ENCODE results near the gene GNG4.
"Not testable (repeated sequence)": the region's sequence is repeated elsewhere in the genome, so short reads cannot be mapped to it uniquely, and the experiment has no call there.

GNG4 gene

DNA sequence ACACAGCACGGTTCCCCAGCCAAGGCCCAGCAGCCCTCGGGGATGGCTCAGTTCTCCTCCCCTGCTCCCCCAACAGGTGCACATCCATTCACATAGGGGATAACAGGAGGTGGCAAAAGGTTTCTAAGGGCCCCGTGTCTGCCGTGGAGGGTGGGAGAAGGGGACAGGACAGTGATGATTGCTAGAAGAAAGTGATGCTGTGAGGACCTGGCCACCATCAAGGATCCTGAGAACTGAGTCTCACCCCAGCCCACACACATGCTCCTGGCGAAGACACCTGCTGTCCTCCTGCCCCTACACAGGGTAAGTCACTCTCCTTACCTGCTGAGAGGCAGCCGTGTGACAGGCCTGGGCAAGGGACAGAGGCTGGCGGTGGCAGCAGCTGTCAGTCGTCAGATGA lies 54.5 kb downstream of the GNG4 start:
- H3K4me3 ChIP-seq (ENCODE audit: low read length), result no peak overlapping the region
- DNase-seq (ENCODE audit: low read depth, low spot score), result no peak

DNA sequence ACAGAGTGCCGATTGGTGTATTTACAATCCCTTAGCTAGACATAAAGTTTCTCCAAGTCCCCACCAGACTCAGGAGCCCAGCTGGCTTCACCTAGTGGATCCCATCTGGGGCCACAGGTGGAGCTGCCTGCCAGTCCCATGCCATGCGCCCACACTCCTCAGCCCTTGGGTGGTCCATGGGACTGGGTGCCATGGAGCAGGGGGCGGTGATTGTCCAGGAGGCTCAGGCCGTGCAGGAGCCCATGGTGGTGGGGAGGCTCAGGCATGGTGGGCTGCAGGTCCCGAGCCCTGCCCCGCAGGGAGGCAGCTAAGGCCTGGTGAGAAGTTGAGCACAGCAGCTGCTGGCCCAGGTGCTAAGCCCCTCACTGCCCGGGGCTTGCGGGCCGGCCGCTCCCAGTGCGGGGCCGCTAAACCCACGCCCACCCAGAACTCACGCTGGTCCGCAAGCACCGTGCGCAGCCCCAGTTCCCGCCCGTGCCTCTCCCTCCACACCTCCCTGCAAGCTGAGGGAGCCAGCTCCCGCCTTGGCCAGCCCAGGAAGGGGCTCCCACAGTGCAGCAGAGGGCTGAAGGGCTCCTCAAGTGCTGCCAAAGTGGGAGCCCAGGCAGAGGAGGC lies 55.2 kb downstream of the GNG4 start:
- H3K4me3 ChIP-seq (ENCODE audit: low read length); DNase-seq (ENCODE audit: low read depth, low spot score): not testable (repeated sequence)

DNA sequence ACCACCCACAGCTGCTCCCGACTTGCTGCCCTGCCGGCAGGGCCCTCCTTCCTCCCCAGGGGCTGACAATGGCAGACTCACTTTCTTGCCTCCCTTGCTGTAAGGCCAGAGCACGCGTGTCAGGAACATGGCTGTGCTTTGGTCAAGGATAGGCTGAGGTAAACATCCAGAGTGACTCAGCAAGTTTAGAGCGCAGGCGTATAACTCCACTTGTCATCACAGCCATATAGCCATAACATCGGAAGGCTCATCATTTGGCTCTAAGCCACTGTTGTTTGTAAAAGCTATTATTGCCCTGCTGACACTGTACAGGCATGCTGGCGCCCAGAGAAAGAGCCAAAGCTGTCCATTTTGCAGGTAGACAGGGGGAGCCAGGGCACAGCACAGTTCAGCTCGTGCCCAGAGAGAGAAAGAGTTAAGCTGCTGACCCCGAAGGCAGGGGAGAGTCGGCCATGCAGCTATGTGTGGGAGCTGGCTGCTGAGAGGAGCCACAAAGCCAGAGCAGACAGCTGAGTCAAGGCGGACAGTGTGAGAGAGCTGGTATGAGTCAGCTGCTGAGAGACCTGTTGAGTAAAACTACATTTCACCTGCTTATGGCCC lies 60.6 kb downstream of the GNG4 start:
- no peak for DNase-seq (ENCODE audit: low read depth, low spot score)
- no peak overlapping the region for H3K4me3 ChIP-seq (ENCODE audit: low read length)

DNA sequence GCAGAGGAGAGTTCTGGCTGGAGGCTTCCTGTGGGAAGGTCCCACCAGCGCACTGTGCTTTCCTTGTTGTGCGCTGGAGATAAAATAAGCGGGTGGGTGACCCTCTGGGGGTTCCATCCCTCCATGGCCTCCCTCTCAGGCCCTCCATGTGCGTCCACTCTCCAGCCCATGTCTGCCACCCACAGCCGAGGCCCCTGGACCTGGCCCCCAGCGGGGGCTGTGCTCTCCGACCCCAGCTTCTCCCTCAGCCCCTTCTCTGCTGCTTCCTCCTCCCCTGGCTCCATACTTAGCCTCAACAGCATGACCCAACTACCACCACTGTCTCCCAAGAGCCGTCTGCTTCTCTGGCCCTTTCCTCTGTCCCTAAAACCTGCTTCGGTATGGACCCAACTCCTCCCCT lies 61.4 kb downstream of the GNG4 start:
- H3K4me3 ChIP-seq (ENCODE audit: low read length), result no peak overlapping the region
- no peak for DNase-seq (ENCODE audit: low read depth, low spot score)

DNA sequence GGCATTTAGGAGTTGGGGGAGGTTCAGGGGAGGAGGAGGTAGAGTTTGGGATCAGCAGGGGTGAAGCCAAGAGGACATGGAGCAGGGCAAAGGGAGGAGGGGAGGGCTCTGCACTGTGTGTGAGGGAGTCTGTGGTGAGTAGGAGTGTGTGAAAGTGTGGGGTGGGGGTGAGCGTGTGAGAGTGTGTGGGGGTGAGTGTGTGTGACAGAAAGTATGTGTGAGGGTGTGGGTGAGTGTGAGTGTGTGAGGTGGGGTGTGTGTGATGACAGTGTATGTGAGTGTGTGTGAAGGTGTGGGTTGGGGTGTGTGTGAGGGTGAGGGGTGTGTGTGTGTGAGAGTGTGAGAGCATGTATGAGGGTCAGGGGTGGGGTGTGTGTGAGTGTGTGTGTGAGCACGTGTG lies 62.6 kb downstream of the GNG4 start:
- H3K4me3 ChIP-seq (ENCODE audit: low read length), result no peak overlapping the region
- DNase-seq (ENCODE audit: low read depth, low spot score), result no peak

DNA sequence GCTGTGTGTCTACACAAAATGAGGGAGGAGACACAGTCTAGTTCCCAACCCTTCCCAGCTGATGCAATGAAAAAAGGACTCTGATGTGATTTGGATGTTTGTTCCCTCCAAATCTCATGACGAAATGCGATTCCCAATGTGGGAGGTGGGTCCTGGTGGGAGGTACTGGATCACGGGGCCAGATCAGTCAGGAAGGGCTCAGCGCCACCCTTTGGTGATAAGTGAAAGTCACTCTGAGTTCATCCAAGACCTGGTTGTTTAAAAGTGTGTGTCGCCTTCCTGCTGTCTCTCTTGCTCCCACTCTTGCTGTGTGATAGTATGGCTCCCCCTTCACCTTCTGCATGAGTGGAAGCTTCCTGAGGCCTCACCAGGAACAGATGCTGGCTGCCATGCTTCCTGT lies 63.2 kb downstream of the GNG4 start:
- no peak for DNase-seq (ENCODE audit: low read depth, low spot score)
- H3K4me3 ChIP-seq (ENCODE audit: low read length), result no peak overlapping the region

DNA sequence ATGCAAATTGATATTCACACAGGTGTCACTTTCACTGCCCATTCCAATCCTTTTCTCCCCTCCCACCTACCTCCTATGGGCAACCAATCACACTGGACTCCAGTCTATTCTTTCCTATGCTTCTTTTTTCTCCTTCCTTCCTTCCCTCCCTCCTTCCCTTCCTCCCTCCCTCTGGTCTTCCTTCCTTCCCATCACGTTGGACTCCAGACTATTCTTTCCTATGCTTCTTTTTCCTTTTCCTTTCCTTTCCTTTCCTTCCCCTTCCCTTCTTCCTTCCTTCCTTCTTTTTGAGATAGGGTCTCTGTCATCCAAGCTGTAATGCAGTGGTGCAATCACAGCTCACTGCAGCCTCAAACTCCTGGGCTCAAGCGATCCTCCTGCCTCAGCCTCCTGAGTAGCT lies 64.6 kb downstream of the GNG4 start:
- DNase-seq (ENCODE audit: low read depth, low spot score), result no peak
- H3K4me3 ChIP-seq (ENCODE audit: low read length), result no peak overlapping the region

DNA sequence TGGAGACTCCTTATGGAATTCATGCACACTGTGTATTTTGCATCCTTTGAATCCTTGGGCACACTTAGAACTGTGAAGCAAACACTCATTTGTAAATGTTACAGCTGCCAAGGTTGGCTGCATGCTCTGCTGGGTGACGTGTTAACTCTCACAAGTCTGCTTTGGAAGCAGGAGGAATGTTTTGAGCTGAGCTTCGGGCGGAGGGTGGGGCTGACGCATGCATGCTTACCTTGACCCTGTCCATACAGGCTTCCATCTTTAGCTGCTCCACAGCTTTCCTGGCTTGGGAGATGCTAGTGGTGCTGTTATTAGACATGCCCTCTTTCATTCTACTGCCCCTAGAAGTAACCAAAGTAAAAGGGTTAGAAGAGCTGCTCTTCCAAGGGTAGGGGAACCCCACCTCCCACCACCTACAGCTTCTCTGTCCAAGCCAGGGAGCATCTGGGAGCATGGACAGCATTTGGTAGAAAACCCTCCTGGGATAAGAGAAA lies 66.0 kb downstream of the GNG4 start:
- DNase-seq (ENCODE audit: low read depth, low spot score), result no peak

DNA sequence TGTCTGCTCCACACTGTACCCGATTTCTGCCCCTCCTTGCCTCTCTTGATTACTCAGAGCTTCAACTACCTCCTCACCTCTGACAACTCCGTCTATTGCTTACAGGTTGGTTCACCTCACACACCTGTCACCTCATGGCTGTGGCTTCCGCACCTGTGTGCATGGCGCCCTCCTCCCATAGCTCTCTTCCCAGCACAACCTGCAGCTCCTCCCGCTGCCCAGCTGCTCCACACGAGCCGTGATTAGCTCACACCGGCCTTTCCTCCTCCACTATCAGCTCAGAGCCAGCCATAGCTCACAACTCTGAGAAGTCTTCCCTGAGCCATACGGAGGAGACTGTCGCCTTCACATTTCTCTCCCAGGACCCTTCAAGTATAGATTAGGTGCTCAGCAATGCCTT lies 67.5 kb downstream of the GNG4 start:
- DNase-seq (ENCODE audit: low read depth, low spot score), result no peak
- no peak overlapping the region for H3K4me3 ChIP-seq (ENCODE audit: low read length)

More for the DNA sequence above, 66.0 kb downstream of the GNG4 start:
- H3K4me3 ChIP-seq (ENCODE audit: low read length), result no peak overlapping the region

DNA sequence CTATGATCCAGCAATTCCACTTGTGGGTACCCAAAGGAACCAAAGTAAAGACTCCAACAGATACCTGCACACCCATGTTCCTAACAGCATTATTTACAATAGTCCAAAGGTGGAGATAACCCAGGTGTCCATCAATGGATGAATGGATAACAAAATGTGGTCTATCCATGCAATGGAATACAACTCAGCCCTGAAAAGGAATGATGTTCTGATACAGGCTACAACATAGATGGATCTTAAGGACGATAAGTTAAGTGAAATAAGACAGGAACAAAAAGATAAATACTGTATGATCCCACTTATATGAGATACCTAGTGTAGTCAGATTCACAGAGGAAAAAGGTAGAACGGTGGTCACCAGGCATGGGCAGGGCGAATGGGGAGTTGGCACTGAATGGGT lies 69.7 kb downstream of the GNG4 start:
- no peak for DNase-seq (ENCODE audit: low read depth, low spot score)
- H3K4me3 ChIP-seq (ENCODE audit: low read length), result no peak overlapping the region

DNA sequence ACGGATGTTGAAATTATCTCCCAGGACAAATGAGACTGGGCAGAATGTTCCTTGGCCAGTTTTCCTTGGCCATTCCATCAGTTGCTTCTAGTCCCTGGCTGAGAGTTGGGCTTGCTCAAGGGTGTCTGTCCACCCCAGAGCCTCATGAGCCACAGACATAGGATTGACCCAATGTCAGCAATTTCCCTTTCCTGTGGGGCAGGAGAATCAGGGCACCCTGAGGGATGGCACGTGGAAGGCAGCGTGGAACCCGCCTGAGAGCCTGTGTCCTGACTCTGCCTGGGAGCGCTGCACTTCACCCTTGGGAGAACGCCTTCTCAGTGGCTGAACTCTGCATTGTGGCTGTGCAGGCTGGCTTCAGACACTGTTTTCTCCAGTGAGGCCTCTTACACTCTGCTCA lies 74.0 kb downstream of the GNG4 start:
- H3K4me3 ChIP-seq (ENCODE audit: low read length), result no peak overlapping the region
- DNase-seq (ENCODE audit: low read depth, low spot score), result no peak

DNA sequence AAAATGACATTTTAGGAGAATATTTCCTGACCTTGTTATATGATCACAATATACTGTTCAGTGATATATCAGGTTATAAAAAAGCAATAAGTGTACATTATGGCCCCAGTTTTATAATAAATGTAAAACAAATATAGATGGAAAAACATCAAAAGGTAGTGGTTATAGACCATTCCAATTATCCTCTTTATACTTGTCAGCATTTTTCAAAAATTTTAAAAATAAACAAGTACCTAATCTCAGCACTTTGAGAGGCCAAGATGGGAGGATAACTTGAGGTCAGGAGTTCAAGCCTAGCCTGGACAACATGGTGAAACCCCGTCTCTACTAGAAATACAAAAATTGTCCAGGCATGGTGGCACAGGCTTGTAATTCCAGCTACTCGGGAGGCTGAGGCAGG lies 75.7 kb downstream of the GNG4 start:
- no peak for DNase-seq (ENCODE audit: low read depth, low spot score)
- H3K4me3 ChIP-seq (ENCODE audit: low read length), result no peak overlapping the region

DNA sequence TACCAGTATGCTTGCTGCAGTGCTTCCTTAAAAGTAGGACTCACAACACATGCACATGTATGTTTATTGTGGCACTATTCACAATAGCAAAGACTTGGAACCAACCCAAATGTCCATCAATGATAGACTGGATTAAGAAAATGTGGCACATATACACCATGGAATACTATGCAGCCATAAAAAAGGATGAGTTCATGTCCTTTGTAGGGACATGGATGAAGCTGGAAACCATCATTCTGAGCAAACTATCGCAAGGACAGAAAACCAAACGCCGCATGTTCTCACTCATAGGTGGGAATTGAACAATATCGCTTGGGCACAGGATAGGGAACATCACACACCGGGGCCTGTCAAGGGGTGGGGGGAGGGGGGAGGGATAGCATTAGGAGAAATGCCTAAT lies 76.6 kb downstream of the GNG4 start:
- not testable (repeated sequence) for DNase-seq (ENCODE audit: low read depth, low spot score); H3K4me3 ChIP-seq (ENCODE audit: low read length)

DNA sequence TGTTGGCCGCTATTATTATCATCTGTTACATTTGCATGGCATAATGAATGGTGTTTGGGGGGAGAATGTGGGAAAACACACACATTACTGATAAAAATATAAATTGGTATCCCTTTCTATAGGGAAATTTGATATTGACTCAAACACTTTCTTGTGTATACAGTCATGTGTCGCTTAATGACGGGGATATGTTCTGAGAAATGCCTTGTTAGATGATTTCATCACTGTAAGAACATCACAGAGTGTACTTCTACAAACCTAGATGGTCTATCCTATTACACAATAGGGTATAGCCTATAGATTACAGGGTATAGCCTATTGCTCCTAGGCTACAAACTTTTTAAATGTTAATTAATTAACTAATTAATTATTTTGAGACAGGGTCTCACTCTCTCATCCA lies 78.1 kb downstream of the GNG4 start:
- H3K4me3 ChIP-seq (ENCODE audit: low read length), result no peak overlapping the region
- no peak for DNase-seq (ENCODE audit: low read depth, low spot score)

DNA sequence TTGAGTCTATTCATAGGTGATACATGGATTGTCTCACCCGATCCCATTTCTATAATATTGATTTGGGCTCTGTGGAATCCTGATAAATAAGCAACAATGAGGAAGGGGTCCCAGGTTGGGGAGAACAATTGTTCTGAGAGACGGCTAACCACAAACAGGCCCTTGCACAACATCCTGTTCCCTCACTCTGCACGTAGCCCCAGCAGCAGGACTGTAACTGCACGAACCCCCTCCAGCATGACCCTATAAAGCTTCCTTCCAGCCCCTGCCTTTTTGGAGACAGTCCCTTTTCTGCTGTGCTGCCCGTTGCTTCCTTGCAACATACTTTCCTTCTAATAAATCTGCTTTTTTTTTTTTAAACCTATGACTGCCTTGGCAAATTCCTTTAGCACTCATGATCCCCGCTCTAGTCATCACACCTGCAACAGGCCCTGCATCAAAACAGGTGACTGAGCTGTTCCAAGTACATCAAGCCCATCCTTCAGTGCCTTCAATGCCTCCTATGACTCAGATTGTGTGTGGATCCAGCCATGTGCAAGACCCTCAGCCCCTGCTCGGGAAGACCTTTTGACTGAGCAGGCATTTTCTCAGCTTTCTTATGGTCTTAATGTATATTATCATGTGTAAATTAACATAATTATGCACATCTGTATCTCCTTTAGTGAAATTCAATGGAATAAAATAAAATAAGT lies 81.6 kb downstream of the GNG4 start:
- H3K4me3 ChIP-seq (ENCODE audit: low read length), result no peak overlapping the region
- DNase-seq (ENCODE audit: low read depth, low spot score), result peak; percentile 53

DNA sequence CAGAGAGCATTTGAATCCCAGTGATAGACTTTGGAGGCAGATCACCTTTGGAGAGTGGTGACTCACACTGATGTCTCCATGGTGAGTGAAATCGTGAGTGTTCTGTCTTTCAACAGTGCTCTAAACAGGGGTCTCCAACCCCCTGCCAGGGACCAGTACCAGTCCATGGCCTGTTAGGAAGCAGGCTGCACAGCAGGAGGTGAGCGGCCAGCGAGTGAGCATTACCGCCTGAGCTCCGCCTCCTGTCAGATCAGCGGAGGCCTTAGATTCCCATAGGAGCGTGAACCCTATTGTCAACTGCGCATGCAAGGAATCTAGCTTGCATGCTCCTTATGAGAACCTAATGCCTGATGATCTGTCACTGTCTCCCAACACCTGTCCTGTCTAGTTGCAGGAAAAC lies 83.5 kb downstream of the GNG4 start:
- no peak overlapping the region for H3K4me3 ChIP-seq (ENCODE audit: low read length)
- no peak for DNase-seq (ENCODE audit: low read depth, low spot score)

DNA sequence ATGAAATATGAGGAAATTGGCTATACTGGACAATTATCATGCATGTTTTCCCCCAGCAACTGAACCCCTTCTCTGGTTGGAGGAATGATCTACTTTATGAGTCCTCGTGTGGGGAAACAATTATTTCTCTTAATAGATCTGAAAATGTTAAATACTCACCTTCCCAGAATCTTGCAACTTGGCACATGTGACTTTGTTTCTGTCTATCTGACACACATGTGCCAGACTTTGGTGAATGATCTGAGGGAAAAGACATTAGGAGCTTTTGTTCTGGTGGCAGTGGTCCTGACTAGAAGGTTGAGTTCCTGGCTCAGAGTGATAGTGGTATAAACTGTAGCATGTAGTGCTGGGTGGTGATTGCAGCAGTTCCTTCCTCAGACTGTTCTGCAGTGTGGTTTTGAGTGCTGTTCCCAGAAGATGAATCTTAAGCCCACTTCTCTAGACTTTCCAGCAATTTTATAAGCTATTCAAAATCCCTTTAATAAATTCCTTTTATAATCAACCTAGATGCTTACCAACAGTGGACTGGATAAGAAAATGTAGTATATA lies 86.0 kb downstream of the GNG4 start:
- H3K4me3 ChIP-seq (ENCODE audit: low read length), result no peak overlapping the region
- no peak for DNase-seq (ENCODE audit: low read depth, low spot score)

DNA sequence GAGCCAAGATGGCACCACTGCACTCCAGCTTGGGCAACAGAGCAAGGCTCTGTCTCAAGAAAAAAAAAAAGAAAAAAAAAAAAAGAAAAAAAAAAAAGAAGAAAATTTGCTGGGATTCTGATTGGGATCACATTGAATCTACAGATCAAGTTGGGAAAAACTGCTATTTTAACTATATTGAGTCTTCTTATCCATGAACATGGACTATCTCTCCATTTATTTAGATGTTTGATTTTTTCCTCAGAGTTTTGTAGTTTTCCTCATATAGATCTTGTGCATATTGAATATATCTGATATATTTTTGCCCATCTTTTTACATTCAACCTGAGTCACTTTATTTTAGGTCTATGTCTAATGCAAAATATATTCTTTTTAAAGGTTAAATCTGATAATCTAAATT lies 87.0 kb downstream of the GNG4 start:
- DNase-seq (ENCODE audit: low read depth, low spot score), result no peak
- H3K4me3 ChIP-seq (ENCODE audit: low read length), result no peak overlapping the region

DNA sequence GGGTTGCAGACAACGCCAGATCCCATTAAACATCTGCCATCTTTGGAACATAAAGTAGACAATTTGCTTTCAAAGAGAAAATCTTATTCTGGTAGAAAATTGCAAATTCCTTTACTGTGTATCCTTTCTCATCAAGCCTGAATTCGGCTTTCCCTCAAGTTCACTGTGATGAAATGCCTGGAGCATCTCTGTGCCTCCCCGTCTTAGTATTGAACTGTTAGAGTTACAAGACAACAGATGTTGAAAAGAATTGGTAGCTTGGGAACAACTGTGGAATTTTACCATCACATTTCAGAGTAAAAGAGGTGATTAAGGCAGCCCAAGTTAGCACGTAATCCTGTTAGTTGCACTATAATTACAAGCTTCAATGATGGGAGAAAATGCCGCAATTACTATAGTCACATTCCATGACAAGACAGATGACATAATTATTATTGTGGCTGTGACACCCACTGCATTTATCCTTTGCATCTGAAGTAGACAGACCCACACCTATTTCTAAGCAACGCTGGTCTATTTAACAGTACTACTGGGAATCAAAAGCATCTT lies 90.9 kb downstream of the GNG4 start:
- no peak overlapping the region for H3K4me3 ChIP-seq (ENCODE audit: low read length)
- no peak for DNase-seq (ENCODE audit: low read depth, low spot score)

DNA sequence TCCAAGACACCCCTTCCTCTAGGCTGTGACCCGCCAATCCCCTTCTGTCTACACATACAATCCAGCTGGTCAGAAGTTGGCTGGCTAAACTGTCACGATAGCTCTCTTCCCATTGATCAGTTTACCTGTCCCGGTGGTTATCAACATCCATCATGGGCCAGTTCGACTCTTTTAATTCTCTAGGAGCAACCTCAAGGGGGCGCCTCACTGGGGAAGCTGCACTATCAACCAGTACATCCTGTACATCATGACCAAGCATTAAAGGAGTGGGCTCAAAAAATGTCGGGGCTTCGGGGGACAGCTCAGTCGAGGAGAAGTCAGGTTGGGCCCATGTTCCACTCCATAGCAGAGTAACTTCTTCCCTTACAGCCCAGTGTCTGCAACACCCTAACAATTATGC lies 92.1 kb downstream of the GNG4 start:
- DNase-seq (ENCODE audit: low read depth, low spot score), result no peak
- no peak overlapping the region for H3K4me3 ChIP-seq (ENCODE audit: low read length)

Measured in Jurkat, Clone E6-1 (cell line).